HG02943 (cell line): ENCODE results near the gene APBB2.
A peak's percentile ranks its signal among the peaks of the same experiment; 100 is the strongest.
"Not testable (repeated sequence)": the region's sequence is repeated elsewhere in the genome, so short reads cannot be mapped to it uniquely, and the experiment has no call there.

ENCODE experiments used
- ATAC-seq: cut with Tn5 transposase; IDR thresholded peaks from one replicate; pipeline ENCODE4 v1.9.1; 2021; ENCODE audit warnings: mild to moderate bottlenecking, low read depth, moderate library complexity; ENCODE audit not compliant: unreplicated experiment

Gene APBB2

GRCh38 chr4:40843696-40844095 lies 370.6 kb downstream of the APBB2 start:
- ATAC-seq: no peak

- ATAC-seq: no peak
These were observed 371.5 kb downstream of the APBB2 start for GRCh38 chr4:40842725-40843423.

GRCh38 chr4:40842318-40842717 lies 372.0 kb downstream of the APBB2 start:
- ATAC-seq: no peak

GRCh38 chr4:40840985-40841571 lies 373.3 kb downstream of the APBB2 start:
- peak; percentile 68 for ATAC-seq

- ATAC-seq: peak; percentile 20
These were observed 373.9 kb downstream of the APBB2 start for GRCh38 chr4:40840255-40840984.

- no peak for ATAC-seq
These were observed 375.6 kb downstream of the APBB2 start for GRCh38 chr4:40838742-40839141.

GRCh38 chr4:40837094-40837870 lies 377.1 kb downstream of the APBB2 start:
- no peak for ATAC-seq

GRCh38 chr4:40833212-40833611 lies 381.1 kb downstream of the APBB2 start:
- ATAC-seq: no peak

- no peak for ATAC-seq
These were observed 382.2 kb downstream of the APBB2 start for GRCh38 chr4:40832175-40832574.

GRCh38 chr4:40831146-40831907 lies 383.0 kb downstream of the APBB2 start:
- no peak for ATAC-seq

- ATAC-seq: no peak
These were observed 384.8 kb downstream of the APBB2 start for GRCh38 chr4:40829586-40829985.

- ATAC-seq: no peak
These were observed 385.7 kb downstream of the APBB2 start for GRCh38 chr4:40828661-40829060.

- no peak for ATAC-seq
These were observed 386.6 kb downstream of the APBB2 start for GRCh38 chr4:40827758-40828157.

GRCh38 chr4:40826821-40827220 lies 387.5 kb downstream of the APBB2 start:
- no peak for ATAC-seq

- ATAC-seq: no peak
These were observed 389.1 kb downstream of the APBB2 start for GRCh38 chr4:40825014-40825838.

- no peak for ATAC-seq
These were observed 391.7 kb downstream of the APBB2 start for GRCh38 chr4:40822420-40823166.

GRCh38 chr4:40820101-40820500 lies 394.2 kb downstream of the APBB2 start:
- no peak for ATAC-seq

GRCh38 chr4:40817157-40817556 lies 397.2 kb downstream of the APBB2 start:
- not testable (repeated sequence) for ATAC-seq

GRCh38 chr4:40812856-40813255 lies 401.5 kb downstream of the APBB2 start:
- no peak for ATAC-seq
